Measurements from ENCODE around the gene ITPKA. TPM values are rescaled to one million over a fixed set of nuclear protein-coding genes. Genes with fewer than 3 reads are reported as not detected.

The ITPKA gene
- total RNA-seq, 1 experiment from 2014 or later, result 0.52 TPM

DNA sequence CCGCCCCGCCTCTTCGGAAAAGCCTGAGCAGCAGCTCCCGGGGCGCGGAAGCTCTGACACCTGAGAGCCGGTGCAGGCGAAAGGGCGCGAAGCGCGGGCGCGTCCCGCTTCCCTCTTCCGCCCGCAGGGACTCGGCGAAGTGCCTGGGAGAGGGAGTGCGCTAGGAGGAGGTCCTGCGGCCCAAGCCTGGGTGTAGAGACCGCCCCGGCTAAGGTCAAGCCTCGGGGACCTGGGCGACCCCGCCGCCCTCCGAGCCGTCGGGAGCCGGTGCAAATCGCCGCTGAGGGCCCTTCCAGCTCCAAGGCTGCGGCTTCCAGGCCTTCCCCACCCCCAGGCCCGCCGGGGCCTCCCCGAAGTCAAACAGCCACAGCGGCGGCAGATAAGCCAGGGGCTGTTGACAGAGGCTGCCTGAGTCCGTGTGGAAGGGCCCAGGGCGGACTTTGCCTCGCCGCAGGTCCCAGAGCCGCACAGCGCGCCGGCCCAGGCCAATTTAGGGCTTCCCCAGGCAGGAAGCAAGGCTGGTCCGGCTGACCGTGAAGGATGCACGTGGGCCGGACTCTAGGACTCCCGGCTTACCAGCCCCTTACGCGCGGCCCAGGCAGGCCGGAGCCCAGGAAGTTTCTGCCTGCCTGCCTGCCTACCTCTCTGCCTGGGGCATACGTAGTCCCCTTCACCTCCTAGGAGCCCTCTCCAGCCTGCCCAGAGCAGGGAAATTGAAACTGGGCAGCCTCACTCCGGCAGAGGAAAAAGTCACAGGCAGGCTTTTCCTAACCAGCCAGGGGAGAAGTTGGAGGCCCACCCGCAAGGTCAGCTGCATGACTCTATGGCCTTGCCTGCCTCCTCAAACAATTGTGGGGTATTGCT, 2.3 kb downstream of the ITPKA start:
- peak; percentile 88 for DNase-seq
- Histone ChIP-seq H3K4me3 (ENCODE audit: insufficient read depth, low read depth, low read length) (peak overlapping the region; percentile 27), H3K36me3 (replicated peaks; ENCODE audit: control insufficient read depth, insufficient read depth, low read length) (no peaks in the 10 kb centered on the region), H3K27me3 (ENCODE audit: control insufficient read depth, insufficient read depth, low read length) (peaks cover 97% of the 10 kb centered on the region)

DNA sequence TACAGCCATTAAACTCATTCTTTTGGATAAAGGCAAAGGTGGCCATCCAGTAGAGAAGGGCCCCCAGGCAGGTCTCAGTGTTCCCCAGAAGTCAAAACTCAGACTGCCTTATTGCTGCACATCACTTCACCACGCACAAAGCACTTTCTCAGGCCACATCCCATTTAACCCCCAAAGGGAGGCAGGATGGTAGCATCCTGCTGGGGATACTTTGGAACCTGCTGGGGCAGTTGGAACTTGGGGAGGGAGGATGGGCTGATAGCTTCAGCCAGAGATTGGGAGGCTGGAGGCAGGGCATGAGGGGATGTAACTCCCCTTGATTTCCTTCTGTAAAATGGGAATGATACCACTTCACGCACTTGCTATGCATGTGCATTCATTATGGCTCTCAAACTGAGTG, 5.0 kb downstream of the ITPKA start:
- Histone ChIP-seq H3K27me3 (ENCODE audit: control insufficient read depth, insufficient read depth, low read length) (peaks cover 99% of the 10 kb centered on the region), H3K36me3 (replicated peaks; ENCODE audit: control insufficient read depth, insufficient read depth, low read length) (no peaks in the 10 kb centered on the region), H3K4me3 (ENCODE audit: insufficient read depth, low read depth, low read length) (no peak overlapping the region)
- no peak for DNase-seq

DNA sequence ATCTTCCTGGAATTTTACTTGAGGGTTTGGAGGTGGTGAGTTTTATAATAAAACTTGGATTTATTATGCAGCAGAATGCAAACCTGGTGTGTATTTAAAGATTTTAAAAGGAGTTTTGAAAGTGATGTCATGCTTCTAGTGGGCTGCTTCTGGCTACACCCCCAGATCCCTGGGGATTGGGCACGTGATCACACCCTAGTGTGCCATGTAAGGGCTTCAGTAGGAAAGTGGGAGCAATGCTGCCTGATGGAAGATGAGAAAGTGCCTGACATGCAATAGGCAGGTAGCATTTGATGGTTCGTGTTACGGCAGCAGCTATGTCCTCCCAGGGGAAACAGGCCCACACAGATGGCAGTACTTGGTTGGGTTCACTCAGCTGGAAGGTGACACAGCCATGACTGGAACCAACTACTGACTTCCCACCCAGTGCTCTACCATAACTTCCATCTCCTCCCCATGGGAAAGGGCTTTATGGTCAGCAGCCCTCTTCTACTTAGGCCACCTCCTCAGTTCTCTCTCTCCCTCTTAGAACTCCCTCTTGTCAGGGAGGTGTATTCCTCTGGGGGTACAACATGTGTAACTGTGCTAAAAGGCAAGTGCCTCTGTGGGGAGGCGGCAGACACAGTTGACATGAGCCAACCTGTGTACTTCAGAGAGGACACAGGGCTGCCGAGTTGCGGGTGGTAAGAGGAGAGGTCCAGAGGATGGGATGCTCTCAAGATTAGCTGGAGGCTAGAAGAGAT, 5.6 kb downstream of the ITPKA start:
- Histone ChIP-seq H3K4me3 (ENCODE audit: insufficient read depth, low read depth, low read length) (no peak overlapping the region), H3K36me3 (replicated peaks; ENCODE audit: control insufficient read depth, insufficient read depth, low read length) (no peaks in the 10 kb centered on the region), H3K27me3 (ENCODE audit: control insufficient read depth, insufficient read depth, low read length) (peaks cover 99% of the 10 kb centered on the region)
- no peak for DNase-seq

DNA sequence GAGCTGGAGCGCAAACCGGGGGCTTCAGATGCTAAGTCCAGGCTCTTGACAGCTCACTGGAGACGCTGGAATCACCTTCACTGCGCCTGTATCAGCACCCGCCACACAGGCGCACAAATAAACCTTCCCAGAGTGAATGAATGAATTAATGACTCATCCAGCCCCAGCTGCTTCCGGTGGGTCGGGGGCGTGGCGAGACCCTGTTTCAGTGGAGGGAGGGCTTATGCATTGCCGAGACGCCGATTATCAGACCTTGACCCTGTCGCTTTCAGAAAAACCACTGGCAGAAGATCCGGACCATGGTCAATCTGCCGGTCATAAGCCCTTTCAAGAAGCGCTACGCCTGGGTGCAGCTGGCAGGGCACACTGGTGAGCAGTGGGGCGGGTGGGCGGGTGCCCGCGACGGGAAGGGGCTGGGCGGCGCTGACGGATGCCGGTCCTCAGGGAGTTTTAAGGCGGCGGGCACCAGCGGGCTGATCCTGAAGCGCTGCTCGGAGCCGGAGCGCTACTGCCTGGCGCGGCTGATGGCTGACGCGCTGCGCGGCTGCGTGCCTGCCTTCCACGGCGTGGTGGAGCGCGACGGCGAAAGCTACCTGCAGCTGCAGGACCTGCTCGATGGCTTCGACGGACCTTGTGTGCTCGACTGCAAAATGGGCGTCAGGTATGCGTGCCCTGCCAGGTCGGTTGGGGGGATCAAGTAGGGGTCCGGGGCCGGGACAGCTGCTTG, 7.7 kb downstream of the ITPKA start:
- peak; percentile 86 for DNase-seq
- peak overlapping the region; percentile 17; the same call in 1 of the 2 replicates for H3K4me3 ChIP-seq (ENCODE audit: insufficient read depth, low read depth, low read length)
- no peaks in the 10 kb centered on the region for H3K36me3 ChIP-seq (replicated peaks; ENCODE audit: control insufficient read depth, insufficient read depth, low read length)
- peaks cover 97% of the 10 kb centered on the region for H3K27me3 ChIP-seq (ENCODE audit: control insufficient read depth, insufficient read depth, low read length)

DNA sequence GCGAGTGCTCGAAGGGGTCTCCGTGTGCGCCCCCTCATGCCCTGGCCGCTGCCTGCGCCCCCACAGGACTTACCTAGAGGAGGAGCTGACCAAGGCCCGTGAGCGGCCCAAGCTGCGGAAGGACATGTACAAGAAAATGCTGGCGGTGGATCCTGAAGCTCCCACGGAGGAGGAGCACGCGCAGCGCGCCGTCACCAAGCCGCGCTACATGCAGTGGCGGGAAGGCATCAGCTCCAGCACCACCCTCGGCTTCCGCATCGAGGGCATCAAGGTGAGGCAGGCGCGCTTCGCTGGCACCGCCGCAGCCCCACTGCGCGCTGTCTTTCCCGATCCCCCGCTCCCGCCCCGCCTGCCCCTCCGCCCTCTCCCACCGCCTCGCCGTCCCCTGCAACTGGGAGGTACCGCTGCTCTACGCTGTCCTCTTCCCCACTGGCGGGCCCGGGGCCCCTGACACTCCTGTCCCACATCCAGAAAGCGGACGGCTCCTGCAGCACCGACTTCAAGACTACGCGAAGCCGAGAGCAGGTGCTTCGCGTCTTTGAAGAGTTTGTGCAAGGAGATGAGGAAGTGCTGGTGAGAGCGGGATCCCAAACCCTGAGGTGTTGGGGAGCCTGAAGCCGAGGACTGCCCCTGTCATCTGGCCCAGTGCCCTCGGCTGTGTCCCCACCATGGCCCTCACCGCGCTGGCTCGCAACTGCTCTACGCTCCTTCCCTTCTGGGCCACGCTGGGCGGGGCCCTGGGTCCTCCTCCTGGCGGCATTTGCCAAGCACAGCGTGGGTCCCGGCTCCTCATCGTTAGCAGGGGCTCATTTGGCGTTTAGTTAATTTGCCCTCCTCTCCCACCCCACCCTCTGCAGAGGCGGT, 8.5 kb downstream of the ITPKA start:
- Histone ChIP-seq H3K4me3 (ENCODE audit: insufficient read depth, low read depth, low read length) (peak overlapping the region; percentile 17), H3K27me3 (ENCODE audit: control insufficient read depth, insufficient read depth, low read length) (peaks cover 90% of the 10 kb centered on the region), H3K36me3 (replicated peaks; ENCODE audit: control insufficient read depth, insufficient read depth, low read length) (no peaks in the 10 kb centered on the region)
- DNase-seq, result peak; percentile 86

DNA sequence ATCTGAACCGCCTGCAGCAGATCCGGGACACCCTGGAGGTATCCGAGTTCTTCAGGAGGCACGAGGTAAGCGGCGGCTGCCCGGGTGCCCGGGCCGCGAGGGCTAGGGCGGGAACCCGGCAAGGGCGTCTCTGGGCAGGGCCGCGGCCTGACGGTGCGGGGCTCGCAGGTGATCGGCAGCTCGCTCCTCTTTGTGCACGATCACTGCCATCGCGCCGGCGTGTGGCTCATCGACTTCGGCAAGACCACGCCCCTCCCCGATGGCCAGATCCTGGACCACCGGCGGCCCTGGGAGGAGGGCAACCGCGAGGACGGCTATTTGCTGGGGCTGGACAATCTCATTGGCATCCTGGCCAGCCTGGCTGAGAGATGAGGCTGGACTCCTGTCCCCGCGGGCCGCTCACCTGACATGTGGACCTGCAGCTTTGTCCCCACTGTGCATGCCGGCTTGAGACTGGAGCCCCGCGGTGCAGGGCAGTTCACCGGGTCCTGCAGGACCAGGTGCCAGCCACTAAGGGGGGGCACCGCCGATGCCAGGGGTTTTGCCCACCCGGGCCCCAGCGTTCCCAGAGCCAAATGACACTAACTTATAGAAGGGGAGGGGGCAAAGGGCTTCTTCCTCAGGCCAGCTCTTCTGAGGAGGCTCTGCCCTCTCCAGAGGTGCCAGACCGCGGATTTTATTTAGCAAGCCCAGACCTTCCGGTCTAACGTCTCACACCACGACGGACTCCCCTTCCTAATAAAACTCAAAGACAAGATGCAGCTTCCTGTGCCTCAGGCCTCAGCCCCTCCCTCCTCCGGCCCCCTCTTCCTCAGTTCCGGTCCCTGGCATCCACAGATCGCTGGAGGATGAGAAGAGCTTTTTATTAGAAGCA, 9.4 kb downstream of the ITPKA start:
- Histone ChIP-seq H3K4me3 (ENCODE audit: insufficient read depth, low read depth, low read length) (no peak overlapping the region; the same call in 1 of the 2 replicates), H3K36me3 (replicated peaks; ENCODE audit: control insufficient read depth, insufficient read depth, low read length) (no peaks in the 10 kb centered on the region), H3K27me3 (ENCODE audit: control insufficient read depth, insufficient read depth, low read length) (peaks cover 88% of the 10 kb centered on the region)
- DNase-seq, result peak; percentile 90

DNA sequence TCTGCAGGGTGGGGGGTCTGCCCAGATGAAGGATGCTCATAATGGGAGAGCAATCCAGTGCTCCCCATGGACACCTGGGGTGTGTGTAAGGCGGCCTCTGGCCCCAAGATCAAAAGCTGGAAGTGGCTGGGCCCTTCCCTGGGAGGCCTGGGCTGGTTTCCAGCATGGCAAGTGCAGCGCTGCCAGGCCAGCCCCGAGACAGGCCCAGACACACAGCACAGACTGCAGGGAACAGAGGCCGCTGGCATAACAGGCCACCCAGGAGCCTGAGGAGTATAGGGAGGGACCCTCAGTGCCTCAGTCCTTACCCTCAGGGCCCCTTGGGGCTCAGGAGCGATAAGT, 10.0 kb downstream of the ITPKA start:
- no peak overlapping the region for H3K4me3 ChIP-seq (ENCODE audit: insufficient read depth, low read depth, low read length)
- DNase-seq, result no peak
- H3K27me3 ChIP-seq (ENCODE audit: control insufficient read depth, insufficient read depth, low read length), result peaks cover 86% of the 10 kb centered on the region
- H3K36me3 ChIP-seq (replicated peaks; ENCODE audit: control insufficient read depth, insufficient read depth, low read length), result no peaks in the 10 kb centered on the region

DNA sequence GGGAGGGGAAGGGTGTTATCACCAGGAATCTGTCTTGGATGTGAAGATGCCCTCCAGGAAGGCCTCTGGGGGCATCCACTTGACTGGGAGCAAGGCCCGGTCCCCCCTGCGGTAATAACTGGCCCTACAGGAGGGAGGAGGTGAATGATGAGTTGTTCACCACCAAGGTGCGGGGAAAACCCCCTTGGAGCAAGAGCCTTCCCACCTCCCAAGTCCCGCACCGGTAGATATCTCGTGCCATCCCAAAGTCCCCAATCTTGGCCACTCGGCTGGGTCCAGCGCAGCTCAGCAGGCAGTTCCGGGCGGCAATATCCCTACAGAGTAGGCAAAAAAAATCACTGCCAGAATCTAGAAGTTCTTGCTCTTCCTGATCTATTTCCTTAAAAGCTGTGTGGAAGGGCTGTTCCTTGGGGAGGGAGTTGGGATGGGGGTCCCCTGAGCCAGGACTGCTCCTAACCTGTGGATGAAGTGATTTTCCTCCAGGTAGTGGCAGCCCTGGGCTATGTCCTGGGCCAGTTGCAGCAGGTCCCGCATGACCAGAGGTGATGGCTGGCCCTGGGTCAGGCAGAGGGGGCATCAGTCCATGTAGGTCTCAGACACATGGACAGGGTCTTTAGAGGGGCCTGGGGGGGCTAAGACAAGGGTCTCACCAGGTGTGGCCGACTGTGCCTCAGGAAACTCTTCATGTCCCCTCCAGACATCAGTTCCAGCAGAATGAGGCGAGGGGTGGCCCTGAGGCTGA, 11.2 kb downstream of the ITPKA start:
- no peak for DNase-seq
- Histone ChIP-seq H3K36me3 (replicated peaks; ENCODE audit: control insufficient read depth, insufficient read depth, low read length) (no peaks in the 10 kb centered on the region), H3K27me3 (ENCODE audit: control insufficient read depth, insufficient read depth, low read length) (peaks cover 82% of the 10 kb centered on the region), H3K4me3 (ENCODE audit: insufficient read depth, low read depth, low read length) (no peak overlapping the region)

DNA sequence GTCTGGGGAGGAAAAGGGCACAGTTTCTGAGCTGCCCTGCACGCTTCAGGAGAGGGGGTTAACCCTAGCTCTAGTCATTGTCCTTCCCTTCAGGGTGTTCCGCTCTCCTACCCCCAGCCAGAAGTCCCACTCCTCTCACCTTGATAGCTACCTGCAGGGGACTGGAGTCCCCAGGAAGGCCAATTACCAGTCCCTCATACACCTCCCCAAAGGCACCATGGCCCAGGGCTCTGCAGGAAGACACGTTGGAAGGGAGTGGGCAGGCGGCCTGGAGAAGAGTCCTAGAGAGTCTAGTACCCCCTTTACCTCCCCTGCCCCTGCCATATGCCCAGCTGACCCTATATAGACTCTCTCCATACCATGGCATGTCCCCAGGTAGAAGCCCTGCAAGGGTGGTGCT, 12.1 kb downstream of the ITPKA start:
- Histone ChIP-seq H3K36me3 (replicated peaks; ENCODE audit: control insufficient read depth, insufficient read depth, low read length) (no peaks in the 10 kb centered on the region), H3K4me3 (ENCODE audit: insufficient read depth, low read depth, low read length) (no peak overlapping the region), H3K27me3 (ENCODE audit: control insufficient read depth, insufficient read depth, low read length) (peaks cover 81% of the 10 kb centered on the region)
- no peak for DNase-seq

DNA sequence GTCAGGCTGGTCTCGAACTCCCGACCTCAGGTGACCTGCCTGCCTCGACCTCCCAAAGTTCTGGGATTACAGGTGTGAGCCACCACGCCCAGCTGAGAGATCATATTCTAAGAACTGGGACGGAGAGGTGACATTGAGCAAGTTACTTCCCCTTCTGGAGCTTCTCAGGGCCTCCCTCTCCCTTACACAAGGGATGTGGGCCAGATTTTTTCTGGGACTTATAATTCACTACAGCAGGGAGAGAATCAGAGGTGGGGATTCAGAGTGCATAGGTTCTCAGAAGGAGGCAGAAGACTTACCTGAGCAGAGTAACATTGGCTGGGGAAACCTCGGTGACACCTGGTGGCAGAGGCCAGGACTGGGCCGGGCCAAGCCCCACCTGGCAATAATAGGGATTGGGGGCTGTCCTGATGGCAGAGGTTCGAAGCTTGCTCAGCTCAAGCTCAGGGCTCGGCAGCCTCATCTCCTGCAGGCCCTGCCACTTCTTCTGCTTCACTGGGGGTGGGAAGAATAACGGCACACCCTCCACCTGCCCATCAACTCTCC, 13.2 kb downstream of the ITPKA start:
- peaks cover 80% of the 10 kb centered on the region for H3K27me3 ChIP-seq (ENCODE audit: control insufficient read depth, insufficient read depth, low read length)
- DNase-seq, result peak; percentile 77
- no peaks in the 10 kb centered on the region for H3K36me3 ChIP-seq (replicated peaks; ENCODE audit: control insufficient read depth, insufficient read depth, low read length)

DNA sequence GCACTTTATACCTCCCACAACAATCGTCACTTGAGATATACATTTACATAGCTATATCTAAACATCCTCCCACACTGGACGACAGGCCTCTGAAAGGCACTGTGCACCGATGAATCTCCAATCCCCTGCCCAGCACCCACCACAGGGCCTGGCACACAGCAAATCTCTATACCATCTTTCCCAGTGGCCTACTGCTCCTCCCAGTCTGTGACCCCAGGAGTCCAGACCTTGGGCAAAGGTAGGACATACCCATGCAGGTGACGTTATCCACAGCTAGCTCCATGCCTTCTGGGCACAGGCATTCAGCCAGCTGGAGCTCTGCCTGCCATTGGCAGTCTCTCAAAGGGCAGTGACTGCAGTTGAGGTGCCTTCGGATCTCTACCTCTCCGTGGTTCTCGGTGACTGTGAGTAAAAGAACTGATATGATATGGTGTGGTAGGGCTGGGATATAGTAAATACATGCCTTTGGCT, 14.2 kb downstream of the ITPKA start:
- no peak for DNase-seq
- H3K4me3 ChIP-seq (ENCODE audit: insufficient read depth, low read depth, low read length), result no peak overlapping the region
- peaks cover 80% of the 10 kb centered on the region for H3K27me3 ChIP-seq (ENCODE audit: control insufficient read depth, insufficient read depth, low read length)
- no peaks in the 10 kb centered on the region for H3K36me3 ChIP-seq (replicated peaks; ENCODE audit: control insufficient read depth, insufficient read depth, low read length)

More for the DNA sequence above, 13.2 kb downstream of the ITPKA start:
- no peak overlapping the region for H3K4me3 ChIP-seq (ENCODE audit: insufficient read depth, low read depth, low read length)

DNA sequence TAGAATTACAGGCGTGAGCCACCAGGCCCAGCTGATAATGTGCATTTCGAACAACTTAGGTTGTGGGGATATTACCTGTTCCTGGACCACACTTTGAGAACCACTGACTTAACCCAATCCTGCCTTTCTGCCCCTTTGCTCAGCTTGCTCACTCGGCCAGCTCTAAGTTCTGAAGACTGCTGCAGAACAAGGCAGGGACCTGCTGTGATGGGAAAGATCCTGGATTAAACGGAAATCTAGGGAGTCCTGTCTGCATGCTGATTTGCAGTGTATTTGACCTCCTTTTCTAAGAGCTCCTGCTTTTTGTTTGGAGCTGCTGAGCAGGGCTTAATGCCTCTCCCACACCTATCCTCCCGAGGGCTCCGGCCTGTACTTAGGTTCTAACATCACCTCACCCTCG, 17.1 kb downstream of the ITPKA start:
- Histone ChIP-seq H3K27me3 (ENCODE audit: control insufficient read depth, insufficient read depth, low read length) (peaks cover 64% of the 10 kb centered on the region), H3K36me3 (replicated peaks; ENCODE audit: control insufficient read depth, insufficient read depth, low read length) (no peaks in the 10 kb centered on the region), H3K4me3 (ENCODE audit: insufficient read depth, low read depth, low read length) (no peak overlapping the region)
- no peak for DNase-seq

Measured in H7 (cell line).